HG03439 (cell line): ENCODE data around the gene MBD1.
"Not testable (repeated sequence)": the region's sequence is repeated elsewhere in the genome, so short reads cannot be mapped to it uniquely, and the experiment has no call there.

ENCODE experiments used
- ATAC-seq: cut with Tn5 transposase; IDR thresholded peaks from one replicate; pipeline ENCODE4 v1.9.1; 2021; ENCODE audit warnings: mild to moderate bottlenecking, moderate library complexity; ENCODE audit not compliant: unreplicated experiment

The MBD1 gene

GRCh38 chr18:50281295-50281971, at the start of gene MBD1:
Gene MBD1, minus strand, starts transcription at chr18:50281523. Its CDS starts 1,531 bp downstream, at chr18:50279992.
- ATAC-seq: peak; percentile 83

- no peak for ATAC-seq
Observed at GRCh38 chr18:50330176-50330575, 48.9 kb upstream of the MBD1 start.

- ATAC-seq: no peak
Observed at GRCh38 chr18:50327983-50328382, 46.7 kb upstream of the MBD1 start.

GRCh38 chr18:50320719-50321118, 39.4 kb upstream of the MBD1 start:
- ATAC-seq: peak; percentile 68

- ATAC-seq: peak; percentile 69
Observed at GRCh38 chr18:50315100-50315871, 34.0 kb upstream of the MBD1 start.

GRCh38 chr18:50313873-50314460, 32.6 kb upstream of the MBD1 start:
- no peak for ATAC-seq

- peak; percentile 22 for ATAC-seq
Observed at GRCh38 chr18:50313031-50313607, 31.8 kb upstream of the MBD1 start.

- peak; percentile 56 for ATAC-seq
Observed at GRCh38 chr18:50312296-50313030, 31.1 kb upstream of the MBD1 start.

GRCh38 chr18:50311650-50312049, 30.3 kb upstream of the MBD1 start:
- ATAC-seq: no peak

GRCh38 chr18:50310080-50310479, 28.8 kb upstream of the MBD1 start:
- ATAC-seq: no peak

- ATAC-seq: not testable (repeated sequence)
Observed at GRCh38 chr18:50308851-50309250, 27.5 kb upstream of the MBD1 start.

GRCh38 chr18:50307738-50308470, 26.6 kb upstream of the MBD1 start:
- peak; percentile 85 for ATAC-seq

GRCh38 chr18:50307400-50307737, 26.0 kb upstream of the MBD1 start:
- ATAC-seq: no peak

- no peak for ATAC-seq
Observed at GRCh38 chr18:50306944-50307343, 25.6 kb upstream of the MBD1 start.

- ATAC-seq: no peak
Observed at GRCh38 chr18:50301074-50301473, 19.8 kb upstream of the MBD1 start.

GRCh38 chr18:50299626-50300388, 18.5 kb upstream of the MBD1 start:
- ATAC-seq: no peak

GRCh38 chr18:50298443-50299284, 17.3 kb upstream of the MBD1 start:
- ATAC-seq: no peak

GRCh38 chr18:50297621-50298442, 16.5 kb upstream of the MBD1 start:
- peak; percentile 99 for ATAC-seq
